Endodermal cell (in vitro differentiated cells): ENCODE results near the gene STRN3. TPM values are rescaled to one million over a fixed set of nuclear protein-coding genes. Genes with fewer than 3 reads are reported as not detected.
"Not testable (repeated sequence)": the region's sequence is repeated elsewhere in the genome, so short reads cannot be mapped to it uniquely, and the experiment has no call there.

Source experiments
- DNase-seq: peaks from one replicate; pipeline ENCODE4 v3.0.0-alpha.2; 2017
- H3K27ac ChIP-seq: 2 replicates; pipeline ENCODE4 v1.5.1; 2013; ENCODE audit warnings: mild to moderate bottlenecking, low read depth, low read length, moderate library complexity
- H3K27me3 ChIP-seq: 2 replicates; pipeline ENCODE4 v1.6.1; 2013; ENCODE audit warnings: mild to moderate bottlenecking, low read length, moderate library complexity; ENCODE audit not compliant: insufficient read depth, control insufficient read depth, poor library complexity, severe bottlenecking
- H3K36me3 ChIP-seq: 2 replicates; pipeline ENCODE4 v1.7.0; 2013; ENCODE audit warnings: mild to moderate bottlenecking, low read length, moderate library complexity; ENCODE audit not compliant: control insufficient read depth, insufficient read depth
- H3K4me1 ChIP-seq: one replicate; pipeline ENCODE4 v1.7.0; 2013; ENCODE audit warnings: low read length; ENCODE audit not compliant: control insufficient read depth, insufficient read depth
- H3K4me3 ChIP-seq: 2 replicates; pipeline ENCODE4 v1.5.1; 2013; ENCODE audit warnings: mild to moderate bottlenecking, low read length, moderate library complexity
- H3K9ac ChIP-seq: 2 replicates; pipeline ENCODE4 v1.6.1; 2013; ENCODE audit warnings: mild to moderate bottlenecking, low read length, moderate library complexity; ENCODE audit not compliant: poor library complexity, severe bottlenecking; ENCODE audit errors: extremely low read depth
- H3K9me3 ChIP-seq: 2 replicates; pipeline ENCODE4 v1.6.1; 2013; ENCODE audit warnings: mild to moderate bottlenecking, low read length, moderate library complexity; ENCODE audit not compliant: control insufficient read depth
- H3K27ac Mint-ChIP-seq: 2 replicates; pipeline ENCODE4 v1.8.0; 2020; ENCODE audit warnings: mixed read lengths
- H3K27me3 Mint-ChIP-seq: 2 replicates; pipeline ENCODE4 v1.8.0; 2021; ENCODE audit warnings: mild to moderate bottlenecking, mixed read lengths; ENCODE audit not compliant: insufficient read depth
- H3K36me3 Mint-ChIP-seq: 2 replicates; pipeline ENCODE4 v1.8.0; 2020; ENCODE audit warnings: low read depth, mixed read lengths
- H3K4me1 Mint-ChIP-seq: 2 replicates; pipeline ENCODE4 v1.8.0; 2020; ENCODE audit warnings: mixed read lengths
- H3K4me3 Mint-ChIP-seq: 2 replicates; pipeline ENCODE4 v1.8.0; 2020; ENCODE audit warnings: mild to moderate bottlenecking, moderate library complexity, mixed read lengths
- H3K9me3 Mint-ChIP-seq: 2 replicates; pipeline ENCODE4 v1.8.0; 2020; ENCODE audit warnings: mild to moderate bottlenecking, mixed read lengths
- CTCF ChIP-seq: fragments of 200-600 bp; sonication (generic); conservative IDR thresholded peaks from 2 replicates; pipeline ENCODE4 v1.5.0; 2021; ENCODE audit warnings: antibody characterized with exemption, mild to moderate bottlenecking
- WGBS, 2 experiments: methylation state at CpG; one replicate each; pipeline versions ENCODE4 v1.1.5 to v1.1.7; 2013; ENCODE audit warnings: missing lambda C conversion rate in 2 of 2, mixed read lengths in 1 of 2; ENCODE audit not compliant: insufficient coverage in 1 of 2, insufficient read length in 1 of 2; 5-methylcytosine and 5-hydroxymethylcytosine counted together
- total RNA-seq, 2 donors: library from RNA; stranded (reverse); fragmentation: NEBNext Ultra II Directional in 1 of 2; extraction: Animal tissue kit (Norgen Biotek cat#: 25700) in 1 of 2; gene quantifications; 2 replicates in 1 of 2; 3 replicates in 1 of 2; pipeline ENCODE4 v1.2.1, GENCODE V29; 2021

The STRN3 gene
- total RNA-seq, 2 donors from 2014 or later = 56.5 to 58.9 TPM

- Mint-ChIP-seq H3K4me1 (peaks cover 34% of the 10 kb centered on the region), H3K27ac (no peak overlapping the region), H3K27me3 (no peaks in the 10 kb centered on the region), H3K4me3 (no peak overlapping the region), H3K9me3 (peaks cover 16% of the 10 kb centered on the region), H3K36me3 (peaks cover 10% of the 10 kb centered on the region)
- H3K27me3 ChIP-seq = no peaks in the 10 kb centered on the region
- no peak overlapping the region for H3K27ac ChIP-seq
- no peak overlapping the region for H3K9ac ChIP-seq
- no peak for DNase-seq
- WGBS, 2 experiments = 92 to 100% methylated on average over 3 to 5 of the region's 5 CpGs
- H3K9me3 ChIP-seq = peaks cover 13% of the 10 kb centered on the region
- H3K4me1 ChIP-seq = no peaks in the 10 kb centered on the region
- TF ChIP-seq CTCF = no peak
- no peak overlapping the region for H3K4me3 ChIP-seq
- H3K36me3 ChIP-seq = peaks cover 4% of the 10 kb centered on the region
These were observed 54.6 kb downstream of the STRN3 start for GRCh38 chr14:30971586-30971985.

GRCh38 chr14:30969796-30970195 lies 56.4 kb downstream of the STRN3 start:
- H3K9me3 ChIP-seq = peaks cover 24% of the 10 kb centered on the region
- not testable (repeated sequence) for H3K4me1 ChIP-seq, H3K4me3 Mint-ChIP-seq, H3K9ac ChIP-seq, H3K4me3 ChIP-seq, H3K27me3 Mint-ChIP-seq, H3K27ac Mint-ChIP-seq, H3K27ac ChIP-seq, H3K27me3 ChIP-seq, DNase-seq
- Mint-ChIP-seq H3K9me3 (peaks cover 31% of the 10 kb centered on the region), H3K4me1 (peaks cover 31% of the 10 kb centered on the region), H3K36me3 (peaks cover 22% of the 10 kb centered on the region)
- WGBS, 2 experiments = 60 to 71% methylated on average over 3 to 4 of the region's 4 CpGs
- peaks cover 21% of the 10 kb centered on the region for H3K36me3 ChIP-seq

- H3K27ac ChIP-seq, H3K27ac Mint-ChIP-seq, H3K9ac ChIP-seq, H3K4me3 ChIP-seq, H3K4me3 Mint-ChIP-seq, H3K27me3 ChIP-seq, H3K27me3 Mint-ChIP-seq, H3K4me1 ChIP-seq, DNase-seq: not testable (repeated sequence)
- Mint-ChIP-seq H3K9me3 (peaks cover 33% of the 10 kb centered on the region), H3K4me1 (peaks cover 23% of the 10 kb centered on the region), H3K36me3 (peaks cover 36% of the 10 kb centered on the region)
- WGBS, 2 experiments = 90 to 96% methylated on average over 2 to 11 of the region's 11 CpGs
- peaks cover 40% of the 10 kb centered on the region for H3K36me3 ChIP-seq
- H3K9me3 ChIP-seq = peaks cover 24% of the 10 kb centered on the region
These were observed 58.6 kb downstream of the STRN3 start for GRCh38 chr14:30967364-30968098.

GRCh38 chr14:30966415-30967363 lies 59.5 kb downstream of the STRN3 start:
- Histone ChIP-seq H3K27ac (no peak overlapping the region), H3K4me1 (no peaks in the 10 kb centered on the region), H3K36me3 (peaks cover 45% of the 10 kb centered on the region), H3K4me3 (no peak overlapping the region), H3K27me3 (no peaks in the 10 kb centered on the region), H3K9me3 (peaks cover 24% of the 10 kb centered on the region), H3K9ac (no peak overlapping the region)
- Mint-ChIP-seq H3K27ac (no peak overlapping the region), H3K27me3 (no peaks in the 10 kb centered on the region), H3K4me1 (peaks cover 17% of the 10 kb centered on the region), H3K36me3 (peaks cover 36% of the 10 kb centered on the region), H3K9me3 (peaks cover 33% of the 10 kb centered on the region), H3K4me3 (no peak overlapping the region)
- DNase-seq = no peak
- 95 to 97% methylated on average over 14 of the region's 15 CpGs for WGBS, 2 experiments
- no peak for TF ChIP-seq CTCF

- not testable (repeated sequence) for DNase-seq, H3K27me3 ChIP-seq, H3K9ac ChIP-seq, H3K4me1 ChIP-seq, H3K4me1 Mint-ChIP-seq, H3K4me3 ChIP-seq, H3K27ac ChIP-seq, H3K27ac Mint-ChIP-seq, H3K4me3 Mint-ChIP-seq, H3K27me3 Mint-ChIP-seq
- peaks cover 33% of the 10 kb centered on the region for H3K9me3 Mint-ChIP-seq
- WGBS, 2 experiments = 95 to 96% methylated on average over 7 to 8 of the region's 8 CpGs
- peaks cover 38% of the 10 kb centered on the region for H3K36me3 Mint-ChIP-seq
- H3K36me3 ChIP-seq = peaks cover 53% of the 10 kb centered on the region
- peaks cover 24% of the 10 kb centered on the region for H3K9me3 ChIP-seq
These were observed 60.3 kb downstream of the STRN3 start for GRCh38 chr14:30965861-30966260.
